Heart left ventricle (tissue), 13 donors: ENCODE results near the gene DTX4.

Experiments
- POLR2A ChIP-seq, 2 donors: fragments of 450-650 bp; IDR thresholded peaks; one replicate each; pipeline ENCODE4 v1.6.1; 2017; ENCODE audit warnings: antibody characterized with exemption in 2 of 2, mild to moderate bottlenecking in 2 of 2, moderate library complexity in 2 of 2
- TF ChIP-seq, protein P1 (sequence below), 12 donors: fragments of 200-600 bp; sonication (generic) in 4 of 12; IDR thresholded peaks; one replicate each; pipeline versions ENCODE4 v1.5.0 to v1.8.0; 2018 to 2022; ENCODE audit warnings: antibody characterized with exemption in 12 of 12, mild to moderate bottlenecking in 5 of 12
- donor health status: ischemic (EF 13 %, LVEDD 7.1; RV severe dilation, severe dysfunction).
- donor health status: DM: no; HTN: yes; CAD: no.
- donor health status: DM: no; HTN: no; CAD: no.
- donor health status: ischemic (EF 25% LVEDD 6.9; RV normal size, moderate dysfunction).
- donor health status: ischemic (EF 25% LVEDD 5.7; RV mildly dilated, moderate dysfunction).
- donor health status: ischemic (EF 35%, LVEDD 5.7; RV mildly dilated, moderate dysfunction).
- donor health status: nonischemic (EF 11% LVEDD 7.7; RV severe dilation, severe dysfunction).
- donor health status: DM: yes; HTN: yes; CAD: no.
- donor health status: PGD.
- donor health status: ischemic (EF 29% LVEDD 5.4; RV normal size, mild dysfunction).
- donor health status: nonischemic (EF 23%, LVEDD 6.1; RV moderate dilation, normal function).

DNA sequence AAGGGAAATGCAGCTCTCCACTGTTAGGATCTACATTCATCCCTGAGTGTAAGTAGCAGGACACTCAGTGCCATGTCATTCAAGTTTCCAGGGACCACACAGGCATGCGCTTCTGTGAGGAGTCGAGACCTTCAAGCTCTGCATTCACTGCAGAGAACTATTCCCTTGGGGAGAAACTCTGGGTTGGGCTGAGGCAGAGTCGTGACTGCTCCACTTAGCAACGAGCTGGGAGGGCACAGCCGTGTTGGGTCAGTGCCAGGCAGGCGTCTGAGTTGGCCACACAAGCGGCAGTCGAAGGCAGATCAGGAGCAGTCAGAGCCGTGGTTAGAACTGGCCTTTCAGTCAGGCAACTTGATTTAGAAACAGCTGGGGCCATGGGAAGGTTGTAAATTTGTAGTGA is 26.1 kb downstream of the DTX4 start:
- TF ChIP-seq, protein P1, sequence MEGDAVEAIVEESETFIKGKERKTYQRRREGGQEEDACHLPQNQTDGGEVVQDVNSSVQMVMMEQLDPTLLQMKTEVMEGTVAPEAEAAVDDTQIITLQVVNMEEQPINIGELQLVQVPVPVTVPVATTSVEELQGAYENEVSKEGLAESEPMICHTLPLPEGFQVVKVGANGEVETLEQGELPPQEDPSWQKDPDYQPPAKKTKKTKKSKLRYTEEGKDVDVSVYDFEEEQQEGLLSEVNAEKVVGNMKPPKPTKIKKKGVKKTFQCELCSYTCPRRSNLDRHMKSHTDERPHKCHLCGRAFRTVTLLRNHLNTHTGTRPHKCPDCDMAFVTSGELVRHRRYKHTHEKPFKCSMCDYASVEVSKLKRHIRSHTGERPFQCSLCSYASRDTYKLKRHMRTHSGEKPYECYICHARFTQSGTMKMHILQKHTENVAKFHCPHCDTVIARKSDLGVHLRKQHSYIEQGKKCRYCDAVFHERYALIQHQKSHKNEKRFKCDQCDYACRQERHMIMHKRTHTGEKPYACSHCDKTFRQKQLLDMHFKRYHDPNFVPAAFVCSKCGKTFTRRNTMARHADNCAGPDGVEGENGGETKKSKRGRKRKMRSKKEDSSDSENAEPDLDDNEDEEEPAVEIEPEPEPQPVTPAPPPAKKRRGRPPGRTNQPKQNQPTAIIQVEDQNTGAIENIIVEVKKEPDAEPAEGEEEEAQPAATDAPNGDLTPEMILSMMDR (IDR thresholded peaks at IDR 0.05): no peak
- no peak for TF ChIP-seq POLR2A (IDR thresholded peaks at IDR 0.05)
